T-helper 22 cell (primary cell): ENCODE data around the gene ZNF200.

ENCODE experiments used
- DNase-seq: peaks from one replicate; pipeline ENCODE4 v3.0.0-alpha.2; 2020; ENCODE audit warnings: low read depth

Gene ZNF200

DNA sequence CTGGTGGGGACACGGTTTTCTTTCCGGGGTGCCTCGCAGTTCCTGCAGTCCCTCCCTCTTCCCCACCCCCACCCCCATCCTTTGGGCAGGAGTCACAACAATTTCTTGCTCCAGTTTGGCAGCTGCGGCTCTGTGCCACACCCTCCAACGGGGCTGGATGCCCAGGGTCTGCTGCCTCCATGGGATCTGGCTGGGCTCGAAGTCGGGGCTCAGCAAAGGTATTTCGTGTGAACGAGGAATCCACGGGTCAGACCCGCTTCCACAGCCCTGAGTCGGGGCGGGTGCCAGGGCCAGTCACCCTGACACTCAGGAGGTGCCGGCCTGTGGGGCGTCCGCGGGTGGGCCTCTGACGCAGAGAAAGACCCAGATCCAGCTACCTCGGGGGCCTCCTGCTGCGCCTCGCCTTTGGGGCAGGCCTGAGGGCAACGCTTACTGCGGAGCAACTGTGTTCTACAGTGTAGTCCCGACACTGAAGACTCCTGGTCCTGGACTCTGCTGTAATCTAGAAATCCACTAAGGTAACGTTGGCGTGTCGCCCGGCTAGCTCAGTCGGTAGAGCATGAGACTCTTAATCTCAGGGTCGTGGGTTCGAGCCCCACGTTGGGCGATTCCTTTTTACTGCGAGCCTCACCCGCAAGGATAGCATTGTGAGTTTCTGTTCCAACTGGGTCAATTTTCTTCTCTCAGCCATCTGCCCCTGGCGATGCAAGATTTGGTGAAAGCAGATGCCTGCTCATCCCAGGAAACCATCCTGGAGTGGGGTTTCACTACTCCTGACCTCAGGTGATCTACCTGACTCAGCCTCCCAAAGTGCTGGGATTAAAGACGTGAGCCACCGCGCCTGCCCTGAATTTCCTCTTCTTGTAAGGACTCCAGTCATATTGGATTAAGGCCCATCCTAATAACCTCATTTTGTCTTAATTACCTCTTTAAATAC lies 59.5 kb downstream of the ZNF200 start:
- DNase-seq, result no peak

- no peak for DNase-seq
Observed at GRCh38 chr16:3174618-3175148, 60.3 kb downstream of the ZNF200 start.

DNA sequence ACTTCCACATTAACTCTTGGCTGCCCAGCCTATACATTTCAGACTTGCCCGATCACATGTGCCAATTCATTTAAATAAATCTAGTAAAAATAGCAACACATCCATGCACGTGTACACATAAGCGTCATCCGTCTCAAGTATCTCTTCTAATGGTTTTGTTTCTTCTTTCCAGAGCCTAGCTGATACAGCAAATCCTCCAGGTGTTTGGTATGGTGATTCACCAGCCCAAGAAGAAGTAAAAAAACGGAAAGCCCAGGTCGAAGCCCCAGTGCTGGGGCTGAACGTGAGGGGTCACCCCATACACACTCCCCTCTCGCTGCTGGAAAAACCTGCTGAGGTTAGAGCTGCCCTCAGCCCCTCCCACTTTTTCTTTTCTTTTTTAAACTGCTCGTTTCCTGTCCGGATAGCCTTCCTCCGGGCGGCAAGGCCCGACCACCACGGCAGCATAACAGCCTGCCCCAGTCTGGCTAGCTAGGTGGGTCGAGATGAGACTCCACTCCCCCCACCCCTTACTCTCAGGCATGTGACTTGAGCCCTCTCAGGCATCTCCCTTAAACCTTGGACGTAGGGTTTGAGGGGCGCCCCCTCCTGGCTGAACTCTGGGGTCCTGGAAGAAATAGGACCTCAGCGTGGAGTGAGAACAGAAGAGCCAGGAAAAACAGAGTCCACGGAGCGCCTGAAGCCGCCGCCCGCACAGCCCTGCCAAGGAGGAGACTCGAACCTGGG lies 60.9 kb downstream of the ZNF200 start:
- no peak for DNase-seq
